ENCODE data around the gene COQ8A.
"Not testable (repeated sequence)": the region's sequence is repeated elsewhere in the genome, so short reads cannot be mapped to it uniquely, and the experiment has no call there.

Gene COQ8A

DNA sequence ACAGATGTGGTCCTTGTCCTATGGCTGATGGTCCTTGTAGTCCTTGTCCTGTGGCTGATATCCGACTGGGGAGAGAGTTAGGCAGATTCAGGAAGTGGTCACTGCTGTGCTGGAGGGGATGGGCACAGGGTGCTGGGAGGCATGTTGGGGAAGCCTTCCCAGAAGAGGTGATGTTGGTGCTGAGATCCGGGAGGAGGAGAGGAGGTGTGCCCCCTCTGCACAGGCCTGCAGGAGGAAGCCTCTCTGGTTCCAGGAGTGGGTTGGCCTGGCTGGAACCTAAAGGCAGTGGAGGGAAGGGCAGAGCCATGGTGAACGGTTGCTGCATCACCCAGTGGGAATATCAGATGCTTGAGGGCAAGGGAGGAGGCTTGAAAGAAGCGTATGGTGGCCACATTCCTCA, 14.7 kb downstream of the COQ8A start:
- ATAC-seq: no peak; the same call in 2 of the 3 replicates
- TF ChIP-seq BACH2 (CRISPR knock-in tag; IDR thresholded peaks at IDR 0.05; ENCODE audit: borderline replicate concordance) (no peak), CSDC2 (CRISPR knock-in tag; IDR thresholded peaks at IDR 0.05) (no peak), ZFP30 (CRISPR knock-in tag; IDR thresholded peaks at IDR 0.05) (no peak)
- TF ChIP-seq, protein P1, sequence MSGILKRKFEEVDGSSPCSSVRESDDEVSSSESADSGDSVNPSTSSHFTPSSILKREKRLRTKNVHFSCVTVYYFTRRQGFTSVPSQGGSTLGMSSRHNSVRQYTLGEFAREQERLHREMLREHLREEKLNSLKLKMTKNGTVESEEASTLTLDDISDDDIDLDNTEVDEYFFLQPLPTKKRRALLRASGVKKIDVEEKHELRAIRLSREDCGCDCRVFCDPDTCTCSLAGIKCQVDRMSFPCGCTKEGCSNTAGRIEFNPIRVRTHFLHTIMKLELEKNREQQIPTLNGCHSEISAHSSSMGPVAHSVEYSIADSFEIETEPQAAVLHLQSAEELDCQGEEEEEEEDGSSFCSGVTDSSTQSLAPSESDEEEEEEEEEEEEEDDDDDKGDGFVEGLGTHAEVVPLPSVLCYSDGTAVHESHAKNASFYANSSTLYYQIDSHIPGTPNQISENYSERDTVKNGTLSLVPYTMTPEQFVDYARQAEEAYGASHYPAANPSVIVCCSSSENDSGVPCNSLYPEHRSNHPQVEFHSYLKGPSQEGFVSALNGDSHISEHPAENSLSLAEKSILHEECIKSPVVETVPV (CRISPR knock-in tag; IDR thresholded peaks at IDR 0.05): no peak
- TF ChIP-seq, protein P2, sequence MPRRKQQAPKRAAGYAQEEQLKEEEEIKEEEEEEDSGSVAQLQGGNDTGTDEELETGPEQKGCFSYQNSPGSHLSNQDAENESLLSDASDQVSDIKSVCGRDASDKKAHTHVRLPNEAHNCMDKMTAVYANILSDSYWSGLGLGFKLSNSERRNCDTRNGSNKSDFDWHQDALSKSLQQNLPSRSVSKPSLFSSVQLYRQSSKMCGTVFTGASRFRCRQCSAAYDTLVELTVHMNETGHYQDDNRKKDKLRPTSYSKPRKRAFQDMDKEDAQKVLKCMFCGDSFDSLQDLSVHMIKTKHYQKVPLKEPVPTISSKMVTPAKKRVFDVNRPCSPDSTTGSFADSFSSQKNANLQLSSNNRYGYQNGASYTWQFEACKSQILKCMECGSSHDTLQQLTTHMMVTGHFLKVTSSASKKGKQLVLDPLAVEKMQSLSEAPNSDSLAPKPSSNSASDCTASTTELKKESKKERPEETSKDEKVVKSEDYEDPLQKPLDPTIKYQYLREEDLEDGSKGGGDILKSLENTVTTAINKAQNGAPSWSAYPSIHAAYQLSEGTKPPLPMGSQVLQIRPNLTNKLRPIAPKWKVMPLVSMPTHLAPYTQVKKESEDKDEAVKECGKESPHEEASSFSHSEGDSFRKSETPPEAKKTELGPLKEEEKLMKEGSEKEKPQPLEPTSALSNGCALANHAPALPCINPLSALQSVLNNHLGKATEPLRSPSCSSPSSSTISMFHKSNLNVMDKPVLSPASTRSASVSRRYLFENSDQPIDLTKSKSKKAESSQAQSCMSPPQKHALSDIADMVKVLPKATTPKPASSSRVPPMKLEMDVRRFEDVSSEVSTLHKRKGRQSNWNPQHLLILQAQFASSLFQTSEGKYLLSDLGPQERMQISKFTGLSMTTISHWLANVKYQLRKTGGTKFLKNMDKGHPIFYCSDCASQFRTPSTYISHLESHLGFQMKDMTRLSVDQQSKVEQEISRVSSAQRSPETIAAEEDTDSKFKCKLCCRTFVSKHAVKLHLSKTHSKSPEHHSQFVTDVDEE (CRISPR knock-in tag; IDR thresholded peaks at IDR 0.05): no peak
- TF ChIP-seq, protein P3, sequence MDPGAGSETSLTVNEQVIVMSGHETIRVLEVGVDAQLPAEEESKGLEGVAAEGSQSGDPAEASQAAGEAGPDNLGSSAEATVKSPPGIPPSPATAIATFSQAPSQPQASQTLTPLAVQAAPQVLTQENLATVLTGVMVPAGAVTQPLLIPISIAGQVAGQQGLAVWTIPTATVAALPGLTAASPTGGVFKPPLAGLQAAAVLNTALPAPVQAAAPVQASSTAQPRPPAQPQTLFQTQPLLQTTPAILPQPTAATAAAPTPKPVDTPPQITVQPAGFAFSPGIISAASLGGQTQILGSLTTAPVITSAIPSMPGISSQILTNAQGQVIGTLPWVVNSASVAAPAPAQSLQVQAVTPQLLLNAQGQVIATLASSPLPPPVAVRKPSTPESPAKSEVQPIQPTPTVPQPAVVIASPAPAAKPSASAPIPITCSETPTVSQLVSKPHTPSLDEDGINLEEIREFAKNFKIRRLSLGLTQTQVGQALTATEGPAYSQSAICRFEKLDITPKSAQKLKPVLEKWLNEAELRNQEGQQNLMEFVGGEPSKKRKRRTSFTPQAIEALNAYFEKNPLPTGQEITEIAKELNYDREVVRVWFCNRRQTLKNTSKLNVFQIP (CRISPR knock-in tag; IDR thresholded peaks at IDR 0.05; ENCODE audit: borderline replicate concordance, low read depth): no peak

GRCh38 chr1:226955857-226956256, 15.8 kb downstream of the COQ8A start:
- ATAC-seq: not testable (repeated sequence)

- no peak for ATAC-seq
- TF ChIP-seq ISL1 (CRISPR knock-in tag; IDR thresholded peaks at IDR 0.05) (no peak), ZNF70 (CRISPR knock-in tag; IDR thresholded peaks at IDR 0.05) (no peak), CREB5 (CRISPR knock-in tag; IDR thresholded peaks at IDR 0.05; ENCODE audit: low read depth) (no peak), ZNF8 (CRISPR knock-in tag; IDR thresholded peaks at IDR 0.05) (no peak)
- TF ChIP-seq, protein P1 (CRISPR knock-in tag; IDR thresholded peaks at IDR 0.05): no peak
These were observed 17.0 kb downstream of the COQ8A start for GRCh38 chr1:226956942-226957713.

GRCh38 chr1:226957714-226958113, 17.6 kb downstream of the COQ8A start:
- no peak for ATAC-seq
- no peak for TF ChIP-seq ZNF70 (CRISPR knock-in tag; IDR thresholded peaks at IDR 0.05)
- no peak for TF ChIP-seq OSR1 (CRISPR knock-in tag; IDR thresholded peaks at IDR 0.05)
- TF ChIP-seq, protein P3 (CRISPR knock-in tag; IDR thresholded peaks at IDR 0.05; ENCODE audit: borderline replicate concordance, low read depth): no peak
- no peak for TF ChIP-seq SNAI2 (CRISPR knock-in tag; IDR thresholded peaks at IDR 0.05)
- TF ChIP-seq BACH2 (CRISPR knock-in tag; IDR thresholded peaks at IDR 0.05; ENCODE audit: borderline replicate concordance): no peak
- no peak for TF ChIP-seq TOX (CRISPR knock-in tag; IDR thresholded peaks at IDR 0.05; ENCODE audit: borderline replicate concordance)
- no peak for TF ChIP-seq ZFP3 (CRISPR knock-in tag; IDR thresholded peaks at IDR 0.05)
- no peak for TF ChIP-seq CSDC2 (CRISPR knock-in tag; IDR thresholded peaks at IDR 0.05)
- TF ChIP-seq ESRRG (CRISPR knock-in tag; IDR thresholded peaks at IDR 0.05): no peak
- TF ChIP-seq ZNF565 (CRISPR knock-in tag; conservative IDR thresholded peaks at IDR 0.05; ENCODE audit: low read depth): no peak
- no peak for TF ChIP-seq ISL1 (CRISPR knock-in tag; IDR thresholded peaks at IDR 0.05)
- TF ChIP-seq, protein P1 (CRISPR knock-in tag; IDR thresholded peaks at IDR 0.05): no peak
- TF ChIP-seq, protein P2 (CRISPR knock-in tag; IDR thresholded peaks at IDR 0.05): no peak
- no peak for TF ChIP-seq ZFP30 (CRISPR knock-in tag; IDR thresholded peaks at IDR 0.05)

Data from SK-N-SH treated with all-trans-retinoic acid at 6 μM for 48 hours (cell line).